Measurements from ENCODE around the gene APBA1.

DNA sequence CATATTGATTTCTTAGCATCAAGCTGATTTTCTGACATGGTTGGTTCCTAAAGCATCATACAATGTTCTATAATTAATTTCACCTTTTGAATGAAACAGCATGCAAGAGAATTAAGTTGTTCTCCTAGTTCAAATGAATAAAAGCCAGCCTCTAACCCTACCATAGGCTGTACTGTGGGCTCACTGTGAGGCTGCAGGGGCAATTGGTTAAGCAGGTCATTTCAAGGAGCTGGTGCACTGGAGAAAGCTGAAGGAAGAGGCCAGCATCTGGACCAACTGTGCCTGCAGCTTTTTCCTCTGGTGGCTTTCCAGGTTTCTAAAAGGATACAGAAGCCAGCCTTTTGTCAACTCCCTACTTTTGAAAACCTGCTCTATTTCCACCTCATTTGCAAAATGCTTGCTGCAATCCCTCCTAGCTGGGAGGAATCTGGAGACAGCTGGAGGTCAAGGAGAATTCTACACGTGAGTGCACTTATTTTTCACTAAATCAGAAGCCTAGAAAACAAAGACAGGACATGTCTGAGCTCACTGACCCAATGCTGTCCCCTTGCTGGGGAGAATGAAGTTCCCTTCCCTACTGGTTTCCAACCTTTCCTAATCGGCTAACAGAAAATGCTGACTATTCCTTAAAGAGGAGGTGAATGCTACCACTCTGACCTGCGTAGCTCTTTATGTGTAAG lies 158.9 kb downstream of the APBA1 start:
- TF ChIP-seq TAF1 (IDR thresholded peaks at IDR 0.05; ENCODE audit: borderline replicate concordance, low read depth, low read length): no peak
- no peak for TF ChIP-seq POLR2A (IDR thresholded peaks at IDR 0.05; ENCODE audit: low read depth, low read length)
- TF ChIP-seq POLR2AphosphoS5 (IDR thresholded peaks at IDR 0.05; ENCODE audit: low read depth, low read length): no peak
